C4-2B (cell line): Measurements from ENCODE around the gene FGFR1OP2.

ENCODE experiments used
- H3K27ac ChIP-seq: fragments of 450-650 bp; 2 replicates; pipeline ENCODE4 v1.5.1; 2017
- CTCF ChIP-seq: fragments of 450-650 bp; conservative IDR thresholded peaks from 2 replicates; pipeline ENCODE4 v1.5.1; 2017; ENCODE audit warnings: mild to moderate bottlenecking
- ZFX ChIP-seq: fragments of 450-650 bp; IDR thresholded peaks from 2 replicates; pipeline ENCODE4 v1.6.1; 2017

Gene FGFR1OP2

GRCh38 chr12:26918321-26919215, 19.7 kb upstream of the FGFR1OP2 start:
- H3K27ac ChIP-seq: no peak overlapping the region
- no peak for TF ChIP-seq ZFX
- peak; percentile 47 for TF ChIP-seq CTCF

- H3K27ac ChIP-seq: no peak overlapping the region
Observed at GRCh38 chr12:26919216-26919555, 19.1 kb upstream of the FGFR1OP2 start.

GRCh38 chr12:26921886-26922285, 16.4 kb upstream of the FGFR1OP2 start:
- H3K27ac ChIP-seq: no peak overlapping the region
- no peak for TF ChIP-seq ZFX
- TF ChIP-seq CTCF: no peak

More at GRCh38 chr12:26919216-26919555, 19.1 kb upstream of the FGFR1OP2 start:
- no peak for TF ChIP-seq ZFX
- TF ChIP-seq CTCF: no peak

- H3K27ac ChIP-seq: no peak overlapping the region
- no peak for TF ChIP-seq ZFX
Observed at GRCh38 chr12:26928661-26929060, 9.6 kb upstream of the FGFR1OP2 start.

GRCh38 chr12:26929590-26929989, 8.7 kb upstream of the FGFR1OP2 start:
- H3K27ac ChIP-seq: no peak overlapping the region
- TF ChIP-seq CTCF (no peak), ZFX (no peak)

- H3K27ac ChIP-seq: no peak overlapping the region
- TF ChIP-seq ZFX (no peak), CTCF (no peak)
Observed at GRCh38 chr12:26935636-26936378, 2.5 kb upstream of the FGFR1OP2 start.

GRCh38 chr12:26936559-26937442, 1.5 kb upstream of the FGFR1OP2 start:
- no peak for TF ChIP-seq CTCF
- no peak for TF ChIP-seq ZFX
- peak overlapping the region; percentile 80; the same call in 1 of the 2 replicates for H3K27ac ChIP-seq
